Right atrium auricular region (tissue), 2 donors: ENCODE measurements around the gene FGD4. TPM values are rescaled to one million over a fixed set of nuclear protein-coding genes. Genes with fewer than 3 reads are reported as not detected.

Source experiments
- DNase-seq: peaks from one replicate; pipeline ENCODE4 v3.0.0-alpha.2; 2019; ENCODE audit warnings: low spot score
- H3K27ac ChIP-seq, 2 donors: fragments of 200-600 bp; sonication (generic); 1 replicate in 1 of 2; 2 replicates in 1 of 2; pipeline ENCODE4 v1.5.1; 2016 to 2019
- H3K27me3 ChIP-seq, 2 donors: fragments of 200-600 bp; sonication (generic); one replicate each; pipeline versions ENCODE4 v1.5.1 to v1.6.0; 2017 to 2019
- H3K36me3 ChIP-seq: fragments of 200-600 bp; sonication (generic); one replicate; pipeline ENCODE4 v1.5.1; 2016
- H3K4me1 ChIP-seq, 2 donors: fragments of 200-600 bp; sonication (generic); one replicate each; pipeline versions ENCODE4 v1.5.1 to v1.6.0; 2017 to 2019
- H3K4me3 ChIP-seq, 2 donors: fragments of 200-600 bp; sonication (generic); 1 replicate in 1 of 2; 2 replicates in 1 of 2; pipeline ENCODE4 v1.5.1; 2017 to 2019; ENCODE audit warnings: mild to moderate bottlenecking in 1 of 2, moderate library complexity in 1 of 2
- H3K9me3 ChIP-seq, 2 donors: fragments of 200-600 bp; sonication (generic); one replicate each; pipeline ENCODE4 v1.5.1; 2019
- total RNA-seq, 2 donors: library from RNA; depleted of rRNA; stranded (reverse); fragments of >200 nt; gene quantifications; one replicate each; pipeline ENCODE4 v1.1.0, GENCODE V29; 2016
- TF ChIP-seq, protein P1 (sequence below), 2 donors: fragments of 200-600 bp; sonication (generic); IDR thresholded peaks; one replicate each; pipeline ENCODE4 v1.5.1; 2019; ENCODE audit warnings: antibody characterized with exemption in 2 of 2

FGD4 gene
- total RNA-seq, 2 donors from 2014 or later, result 13.5 to 16.2 TPM

GRCh38 chr12:32477714-32478113, 78.4 kb downstream of the FGD4 start:
- Histone ChIP-seq H3K9me3 (no peaks in the 10 kb centered on the region), H3K27me3 (no peaks in the 10 kb centered on the region), H3K36me3 (no peaks in the 10 kb centered on the region), H3K4me3 (no peak overlapping the region), H3K4me1 (peaks cover 0 to 18% of the 10 kb centered on the region in 2 donors), H3K27ac (no peak overlapping the region)
- no peak for DNase-seq
- TF ChIP-seq, protein P1, sequence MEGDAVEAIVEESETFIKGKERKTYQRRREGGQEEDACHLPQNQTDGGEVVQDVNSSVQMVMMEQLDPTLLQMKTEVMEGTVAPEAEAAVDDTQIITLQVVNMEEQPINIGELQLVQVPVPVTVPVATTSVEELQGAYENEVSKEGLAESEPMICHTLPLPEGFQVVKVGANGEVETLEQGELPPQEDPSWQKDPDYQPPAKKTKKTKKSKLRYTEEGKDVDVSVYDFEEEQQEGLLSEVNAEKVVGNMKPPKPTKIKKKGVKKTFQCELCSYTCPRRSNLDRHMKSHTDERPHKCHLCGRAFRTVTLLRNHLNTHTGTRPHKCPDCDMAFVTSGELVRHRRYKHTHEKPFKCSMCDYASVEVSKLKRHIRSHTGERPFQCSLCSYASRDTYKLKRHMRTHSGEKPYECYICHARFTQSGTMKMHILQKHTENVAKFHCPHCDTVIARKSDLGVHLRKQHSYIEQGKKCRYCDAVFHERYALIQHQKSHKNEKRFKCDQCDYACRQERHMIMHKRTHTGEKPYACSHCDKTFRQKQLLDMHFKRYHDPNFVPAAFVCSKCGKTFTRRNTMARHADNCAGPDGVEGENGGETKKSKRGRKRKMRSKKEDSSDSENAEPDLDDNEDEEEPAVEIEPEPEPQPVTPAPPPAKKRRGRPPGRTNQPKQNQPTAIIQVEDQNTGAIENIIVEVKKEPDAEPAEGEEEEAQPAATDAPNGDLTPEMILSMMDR (IDR thresholded peaks at IDR 0.05), result no peak

DNA sequence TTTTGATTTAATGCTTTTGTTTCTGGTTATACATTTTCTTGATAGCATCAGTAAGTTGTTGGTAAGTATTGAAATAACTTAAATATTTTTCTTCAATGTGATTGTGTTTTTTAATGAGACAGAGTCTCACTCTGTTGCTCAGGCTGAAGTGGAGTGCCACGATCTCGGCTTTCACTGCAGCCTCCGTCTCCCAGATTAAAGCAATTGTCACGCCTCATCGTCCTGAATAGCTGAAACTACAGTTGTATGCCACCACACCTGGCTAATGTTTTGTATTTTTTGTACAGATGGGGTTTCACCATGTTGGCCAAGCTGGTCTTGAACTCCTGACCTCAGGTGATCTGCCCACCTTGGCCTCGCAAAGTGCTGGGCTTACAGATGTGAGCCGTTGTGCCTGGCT, 78.8 kb downstream of the FGD4 start:
- Histone ChIP-seq H3K36me3 (no peaks in the 10 kb centered on the region), H3K4me3 (no peak overlapping the region), H3K9me3 (no peaks in the 10 kb centered on the region), H3K4me1 (peaks cover 0 to 23% of the 10 kb centered on the region in 2 donors), H3K27me3 (no peaks in the 10 kb centered on the region), H3K27ac (no peak overlapping the region)
- TF ChIP-seq, protein P1 (IDR thresholded peaks at IDR 0.05), result no peak
- DNase-seq, result no peak

- TF ChIP-seq, protein P1 (IDR thresholded peaks at IDR 0.05), result no peak
- no peaks in the 10 kb centered on the region for H3K27me3 ChIP-seq
- no peaks in the 10 kb centered on the region for H3K9me3 ChIP-seq
- DNase-seq, result no peak
- peaks cover 0 to 32% of the 10 kb centered on the region in 2 donors for H3K4me1 ChIP-seq
- H3K27ac ChIP-seq, result no peak overlapping the region
- no peak overlapping the region for H3K4me3 ChIP-seq
- H3K36me3 ChIP-seq, result no peaks in the 10 kb centered on the region
Measured at GRCh38 chr12:32478858-32479725, 79.7 kb downstream of the FGD4 start.

- peak overlapping the region; percentile 5 to 28 for H3K27ac ChIP-seq
- H3K4me1 ChIP-seq, result peaks cover 0 to 25% of the 10 kb centered on the region in 2 donors
- H3K27me3 ChIP-seq, result no peaks in the 10 kb centered on the region
- DNase-seq, result no peak
- TF ChIP-seq, protein P1 (IDR thresholded peaks at IDR 0.05), result no peak
- no peak overlapping the region for H3K4me3 ChIP-seq
- H3K9me3 ChIP-seq, result no peaks in the 10 kb centered on the region
- H3K36me3 ChIP-seq, result no peaks in the 10 kb centered on the region
Measured at GRCh38 chr12:32482226-32482625, 82.9 kb downstream of the FGD4 start.

DNA sequence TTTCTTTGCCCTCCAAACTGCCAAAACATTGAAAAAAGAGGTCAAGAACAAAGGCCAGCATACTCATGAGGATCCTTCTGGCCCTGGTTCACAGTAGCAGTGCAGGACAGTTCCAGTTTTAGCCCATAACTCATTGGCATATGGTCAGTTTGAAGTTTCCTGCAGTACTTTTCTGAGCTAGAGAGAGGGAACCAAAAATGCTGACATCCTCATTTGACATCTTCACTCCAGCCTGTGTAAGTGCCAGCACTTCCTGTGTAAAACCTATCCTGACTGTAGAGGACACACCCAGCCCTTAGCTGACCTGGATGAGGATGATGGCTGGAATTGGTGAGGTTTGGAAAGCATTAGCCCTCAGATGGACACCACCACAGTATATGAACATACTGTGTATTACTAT, 84.1 kb downstream of the FGD4 start:
- no peak for DNase-seq
- Histone ChIP-seq H3K4me3 (no peak overlapping the region), H3K9me3 (no peaks in the 10 kb centered on the region), H3K27ac (peak overlapping the region; percentile 5 to 28), H3K36me3 (no peaks in the 10 kb centered on the region), H3K4me1 (peaks cover 0 to 25% of the 10 kb centered on the region in 2 donors), H3K27me3 (no peaks in the 10 kb centered on the region)
- TF ChIP-seq, protein P1 (IDR thresholded peaks at IDR 0.05), result no peak
